AG20443 (cell line): ENCODE results near the gene CARS1.
A peak's percentile ranks its signal among the peaks of the same experiment; 100 is the strongest.
"Not testable (repeated sequence)": the region's sequence is repeated elsewhere in the genome, so short reads cannot be mapped to it uniquely, and the experiment has no call there.

Experiments
- DNase-seq: peaks from one replicate; pipeline ENCODE4 v3.0.0; 2012; ENCODE audit warnings: low spot score, mixed read lengths

The CARS1 gene

GRCh38 chr11:3089236-3090061, 32.2 kb upstream of the CARS1 start:
- DNase-seq, result no peak

GRCh38 chr11:3088806-3089205, 31.6 kb upstream of the CARS1 start:
- peak; percentile 6 for DNase-seq

- DNase-seq, result peak; percentile 9
Observed at GRCh38 chr11:3087821-3088800, 30.9 kb upstream of the CARS1 start.

GRCh38 chr11:3087373-3087772, 30.1 kb upstream of the CARS1 start:
- no peak for DNase-seq

GRCh38 chr11:3086671-3087150, 29.5 kb upstream of the CARS1 start:
- peak; percentile 9 for DNase-seq

GRCh38 chr11:3086114-3086513, 28.9 kb upstream of the CARS1 start:
- DNase-seq, result peak; percentile 6

GRCh38 chr11:3085052-3085451, 27.8 kb upstream of the CARS1 start:
- DNase-seq, result no peak

GRCh38 chr11:3083321-3083720, 26.1 kb upstream of the CARS1 start:
- no peak for DNase-seq

GRCh38 chr11:3081386-3081751, 24.1 kb upstream of the CARS1 start:
- DNase-seq, result no peak

- no peak for DNase-seq
Observed at GRCh38 chr11:3080733-3081385, 23.6 kb upstream of the CARS1 start.

GRCh38 chr11:3080104-3080503, 22.9 kb upstream of the CARS1 start:
- DNase-seq, result peak; percentile 12

GRCh38 chr11:3077846-3078440, 20.7 kb upstream of the CARS1 start:
- no peak for DNase-seq

GRCh38 chr11:3077189-3077836, 20.1 kb upstream of the CARS1 start:
- no peak for DNase-seq

- no peak for DNase-seq
Observed at GRCh38 chr11:3074912-3075589, 17.8 kb upstream of the CARS1 start.

- peak; percentile 47 for DNase-seq
Observed at GRCh38 chr11:3073029-3073435, 15.8 kb upstream of the CARS1 start.

- no peak for DNase-seq
Observed at GRCh38 chr11:3069425-3069824, 12.2 kb upstream of the CARS1 start.

GRCh38 chr11:3066308-3066707, 9.1 kb upstream of the CARS1 start:
- not testable (repeated sequence) for DNase-seq

- not testable (repeated sequence) for DNase-seq
Observed at GRCh38 chr11:3064709-3065108, 7.5 kb upstream of the CARS1 start.

- not testable (repeated sequence) for DNase-seq
Observed at GRCh38 chr11:3063876-3064275, 6.7 kb upstream of the CARS1 start.

- not testable (repeated sequence) for DNase-seq
Observed at GRCh38 chr11:3063432-3063831, 6.2 kb upstream of the CARS1 start.
